Right lobe of liver (tissue), 6 donors: ENCODE data around the gene POC1A. TPM values are rescaled to one million over a fixed set of nuclear protein-coding genes. Genes with fewer than 3 reads are reported as not detected.
A peak's percentile ranks its signal among the peaks of the same experiment; 100 is the strongest.

ENCODE experiments used
- ATAC-seq, 4 donors: fragments of 200-7000 bp; cut with Tn5 transposase; one replicate each; pipeline ENCODE4 v1.9.1; 2020; ENCODE audit warnings: mild to moderate bottlenecking in 4 of 4, moderate library complexity in 4 of 4
- DNase-seq, 3 donors: peaks; one replicate each; pipeline ENCODE4 v3.0.0-alpha.2; 2020
- H3K27ac ChIP-seq, 3 donors: fragments of 200-600 bp; one replicate each; pipeline ENCODE4 v1.8.0; 2022
- H3K27me3 ChIP-seq, 2 donors: fragments of 200-600 bp; one replicate each; pipeline ENCODE4 v1.8.0; 2022
- H3K36me3 ChIP-seq, 4 donors: fragments of 200-600 bp; sonication (generic) in 1 of 4; one replicate each; pipeline versions ENCODE4 v1.5.1 to v1.8.0; 2017 to 2022; ENCODE audit warnings: control low read depth in 1 of 4
- H3K4me1 ChIP-seq, 4 donors: fragments of 200-600 bp; sonication (generic) in 1 of 4; one replicate each; pipeline versions ENCODE4 v1.5.1 to v1.8.0; 2017 to 2022; ENCODE audit warnings: control low read depth in 1 of 4
- H3K4me3 ChIP-seq, 3 donors: fragments of 200-600 bp; one replicate each; pipeline ENCODE4 v1.8.0; 2022
- H3K9me3 ChIP-seq, 4 donors: fragments of 200-600 bp; sonication (generic) in 1 of 4; one replicate each; pipeline versions ENCODE4 v1.5.1 to v1.8.0; 2017 to 2022; ENCODE audit warnings: control low read depth in 1 of 4
- CTCF ChIP-seq, 4 donors: fragments of 200-600 bp in 3 of 4; fragments of 450-650 bp in 1 of 4; IDR thresholded peaks; one replicate each; pipeline versions ENCODE4 v1.5.1 to v1.8.0; 2016 to 2022; ENCODE audit warnings: antibody characterized with exemption in 4 of 4, mild to moderate bottlenecking in 2 of 4
- POLR2A ChIP-seq: fragments of 450-650 bp; IDR thresholded peaks from one replicate; pipeline ENCODE4 v1.6.1; 2017; ENCODE audit warnings: antibody characterized with exemption, mild to moderate bottlenecking
- WGBS: methylation state at CpG from one replicate; pipeline ENCODE4 v1.1.6; 2018; ENCODE audit warnings: low coverage, low lambda C conversion rate; ENCODE audit not compliant: insufficient coverage; ENCODE audit errors: missing lambda C conversion rate; 5-methylcytosine and 5-hydroxymethylcytosine counted together
- intact Hi-C, 2 donors: fragments of 100-400 bp; cut with DNase I; formaldehyde crosslinking; loops; one replicate each; pipeline versions ENCODE4 v1.11.2 to v1.14.1; 2022
- total RNA-seq, 6 experiments: library from RNA; depleted of rRNA in 2 of 6; stranded (reverse); fragments of >200 nt in 2 of 6; fragmentation: NEBNext Ultra II Directional in 3 of 6; extraction: Animal tissue kit (Norgen Biotek cat#: 25700) in 3 of 6; gene quantifications; one replicate each; pipeline versions ENCODE4 v1.1.0 to v1.2.4, GENCODE V29; 2016 to 2023
- donor health status: DM: no; HTN: yes; CAD: no.
- donor health status: DM: no; HTN: no; CAD: no.
- donor health status: DM: no; HTN: no; CAD: no.
- donor health status: DM: no; HTN: yes; CAD: no.
- donor health status: DM: no; HTN: yes; CAD: no.

Gene POC1A
- total RNA-seq, 6 experiments from 2014 or later: 2.0 to 4.3 (median 3.2) TPM

GRCh38 chr3:52121464-52121805, 32.8 kb downstream of the POC1A start:
- no peak for TF ChIP-seq POLR2A
- TF ChIP-seq CTCF (IDR thresholded peaks at IDR 0.05): no peak
- Histone ChIP-seq H3K4me1 (no peaks in the 10 kb centered on the region), H3K27me3 (no peaks in the 10 kb centered on the region), H3K27ac (peak overlapping the region in 1 of 3 donors; percentile 43), H3K9me3 (no peaks in the 10 kb centered on the region), H3K36me3 (no peaks in the 10 kb centered on the region), H3K4me3 (no peak overlapping the region)
- WGBS: 54% methylated on average over 4 of the region's 7 CpGs
- ATAC-seq (peak; percentile 46 to 73 (median 62)), DNase-seq (peak in 2 of 3 donors; percentile 47 to 63)
- intact Hi-C loops: loop anchor here in 1 of 2 donors (5.0 kb wide), 2 partner anchors 69 to 119 kb away; no protein-coding TSS in a partner anchor

GRCh38 chr3:52120556-52121463, 33.4 kb downstream of the POC1A start:
- peak overlapping the region in 1 of 3 donors; percentile 43 for H3K27ac ChIP-seq

GRCh38 chr3:52119826-52120225, 34.4 kb downstream of the POC1A start:
- TF ChIP-seq CTCF (IDR thresholded peaks at IDR 0.05): no peak
- TF ChIP-seq POLR2A: no peak
- 51% methylated on average over 5 of the region's 6 CpGs for WGBS
- Histone ChIP-seq H3K9me3 (no peaks in the 10 kb centered on the region), H3K4me1 (no peaks in the 10 kb centered on the region), H3K36me3 (no peaks in the 10 kb centered on the region), H3K27me3 (no peaks in the 10 kb centered on the region), H3K4me3 (no peak overlapping the region), H3K27ac (no peak overlapping the region)
- intact Hi-C loops: loop anchor here in 1 of 2 donors (5.0 kb wide), 2 partner anchors 68 to 118 kb away; no protein-coding TSS in a partner anchor
- DNase-seq (peak in 1 of 3 donors; percentile 40), ATAC-seq (no peak)

More at GRCh38 chr3:52120556-52121463, 33.4 kb downstream of the POC1A start:
- WGBS: 65% methylated on average over 3 of the region's 3 CpGs
- DNase-seq: peak in 1 of 3 donors; percentile 27
- TF ChIP-seq CTCF (IDR thresholded peaks at IDR 0.05): no peak
- TF ChIP-seq POLR2A: no peak
- H3K4me1 ChIP-seq: no peaks in the 10 kb centered on the region
- H3K36me3 ChIP-seq: no peaks in the 10 kb centered on the region
- no peak for ATAC-seq
- H3K9me3 ChIP-seq: no peaks in the 10 kb centered on the region
- intact Hi-C loops: loop anchor here in 1 of 2 donors (5.0 kb wide), 2 partner anchors 69 to 119 kb away; no protein-coding TSS in a partner anchor
- no peaks in the 10 kb centered on the region for H3K27me3 ChIP-seq
- no peak overlapping the region for H3K4me3 ChIP-seq

GRCh38 chr3:52119099-52119498, 35.1 kb downstream of the POC1A start:
- DNase-seq: peak in 1 of 3 donors; percentile 19
- intact Hi-C loops: no loop called here
- no peaks in the 10 kb centered on the region for H3K27me3 ChIP-seq
- TF ChIP-seq CTCF (IDR thresholded peaks at IDR 0.05) (no peak), POLR2A (no peak)
- H3K9me3 ChIP-seq: no peaks in the 10 kb centered on the region
- H3K36me3 ChIP-seq: no peaks in the 10 kb centered on the region
- no peak overlapping the region for H3K4me3 ChIP-seq
- WGBS: 73% methylated on average over 5 of the region's 5 CpGs
- H3K4me1 ChIP-seq: no peaks in the 10 kb centered on the region
- ATAC-seq: peak in 1 of 4 donors; percentile 25
- no peak overlapping the region for H3K27ac ChIP-seq
